ENCODE data around the gene ARPIN.
"Not testable (repeated sequence)": the region's sequence is repeated elsewhere in the genome, so short reads cannot be mapped to it uniquely, and the experiment has no call there.

ARPIN gene

GRCh38 chr15:89910891-89911626 is 1.7 kb downstream of the ARPIN start:
- DNase-seq (ENCODE audit: low spot score): no peak

DNA sequence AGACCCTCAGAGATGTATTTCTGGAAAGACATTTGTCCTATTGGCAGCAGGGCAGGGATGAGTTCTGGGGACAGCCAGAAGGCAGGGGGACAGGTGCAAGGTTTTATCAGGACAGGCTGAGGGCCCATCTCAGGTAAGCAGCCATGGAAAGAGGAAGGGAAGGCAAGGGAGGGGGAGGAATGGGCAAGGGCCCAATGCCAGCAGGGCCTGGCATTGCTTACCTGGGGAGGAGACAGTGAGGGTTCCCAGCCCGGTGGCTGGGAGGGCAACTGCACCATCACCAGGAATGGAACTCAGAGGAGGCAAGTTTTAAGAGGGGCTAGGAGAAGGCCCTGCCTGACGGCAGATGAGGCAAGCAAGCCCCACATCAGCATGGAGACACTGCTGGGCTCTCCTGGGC is 3.1 kb downstream of the ARPIN start:
- no peak for DNase-seq (ENCODE audit: low spot score)

DNA sequence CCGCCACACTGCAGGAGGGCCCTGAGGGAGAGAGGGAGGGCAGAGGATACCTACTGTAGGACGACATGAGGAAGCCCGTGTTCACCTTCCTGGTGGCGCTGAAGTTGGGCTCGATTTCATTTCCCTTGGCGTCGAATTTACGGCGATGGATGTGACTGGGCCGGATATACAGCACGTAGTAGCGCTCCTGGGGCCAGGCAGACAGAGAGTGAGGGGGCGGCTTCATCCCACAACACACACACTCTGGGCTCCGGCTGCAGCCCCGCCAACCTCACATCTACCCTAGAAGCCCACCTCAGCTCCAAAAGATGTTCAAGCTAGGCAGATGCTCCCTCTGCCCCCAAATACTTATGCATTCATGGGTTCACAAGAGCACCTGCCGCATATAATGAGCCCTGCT is 4.5 kb downstream of the ARPIN start:
- DNase-seq (ENCODE audit: low spot score): no peak

DNA sequence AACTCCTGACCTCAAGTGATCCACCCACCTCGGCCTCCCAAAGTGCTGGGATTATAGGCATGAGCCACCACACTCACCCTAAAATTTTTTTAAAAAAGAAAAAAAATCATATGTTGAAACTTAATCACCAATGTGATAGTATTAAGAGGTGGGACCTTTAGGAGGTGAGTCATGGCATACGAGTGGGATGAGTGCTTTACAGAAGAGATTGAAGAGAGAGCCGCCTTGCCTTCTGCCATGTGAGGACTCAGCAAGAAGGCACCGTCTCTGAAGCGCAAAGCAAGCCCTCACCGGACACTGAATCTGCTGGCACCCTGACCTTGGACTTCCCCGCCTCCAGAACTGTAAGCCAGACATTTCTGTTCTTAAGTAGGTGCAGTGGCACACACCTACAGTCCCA is 5.5 kb downstream of the ARPIN start:
- DNase-seq (ENCODE audit: low spot score): no peak

- DNase-seq (ENCODE audit: low spot score): no peak
These were observed 6.8 kb downstream of the ARPIN start for GRCh38 chr15:89905846-89906378.

DNA sequence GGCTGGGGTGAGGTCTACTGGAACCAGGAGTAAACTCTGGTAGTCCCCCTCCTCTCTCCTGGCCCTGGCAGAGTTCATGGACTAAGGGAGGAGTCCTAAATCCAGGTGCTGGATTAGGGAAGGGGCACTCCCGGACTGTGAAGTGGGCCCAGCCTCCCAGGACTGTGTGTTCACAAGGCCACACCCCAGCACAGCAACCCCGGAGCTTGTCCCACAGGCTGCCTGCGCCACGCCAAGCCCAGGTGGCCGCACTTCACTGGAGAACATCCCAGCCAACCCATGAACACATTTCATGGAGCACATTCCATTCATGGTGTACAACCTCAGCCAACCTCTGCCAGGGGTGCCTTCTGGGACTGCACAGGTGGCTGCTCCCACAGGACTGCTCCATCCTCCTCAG is 8.2 kb downstream of the ARPIN start:
- no peak for DNase-seq (ENCODE audit: low spot score)

- DNase-seq (ENCODE audit: low spot score): no peak
These were observed 9.0 kb downstream of the ARPIN start for GRCh38 chr15:89903858-89904130.

GRCh38 chr15:89903015-89903857 is 9.5 kb downstream of the ARPIN start:
- DNase-seq (ENCODE audit: low spot score): no peak

- DNase-seq (ENCODE audit: low spot score): no peak
These were observed 11.9 kb downstream of the ARPIN start for GRCh38 chr15:89900849-89901248.

GRCh38 chr15:89899951-89900567 is 12.7 kb downstream of the ARPIN start:
- DNase-seq (ENCODE audit: low spot score): no peak

- no peak for DNase-seq (ENCODE audit: low spot score)
These were observed 13.3 kb downstream of the ARPIN start for GRCh38 chr15:89899295-89899945.

GRCh38 chr15:89898614-89899294 is 14.0 kb downstream of the ARPIN start:
- DNase-seq (ENCODE audit: low spot score): peak; percentile 59

DNA sequence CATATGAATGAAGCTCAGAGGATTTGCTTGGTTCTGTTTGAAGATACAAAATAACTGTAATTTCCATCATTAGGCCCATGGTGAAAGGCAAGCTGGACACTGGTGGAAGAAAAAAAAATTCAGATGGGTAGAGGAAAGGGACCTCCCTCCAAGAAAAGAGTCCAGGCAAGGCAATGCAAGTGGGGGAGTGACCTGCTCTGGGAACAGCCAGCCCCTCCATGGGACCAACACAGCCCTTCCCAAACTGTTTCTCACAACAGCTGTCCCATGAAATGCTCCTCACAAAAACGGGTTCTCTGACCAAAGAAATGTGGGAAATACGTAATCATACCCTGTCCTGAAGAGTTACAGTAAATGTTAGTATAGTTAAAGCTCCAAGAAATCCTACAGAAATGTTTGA is 14.6 kb downstream of the ARPIN start:
- DNase-seq (ENCODE audit: low spot score): no peak

DNA sequence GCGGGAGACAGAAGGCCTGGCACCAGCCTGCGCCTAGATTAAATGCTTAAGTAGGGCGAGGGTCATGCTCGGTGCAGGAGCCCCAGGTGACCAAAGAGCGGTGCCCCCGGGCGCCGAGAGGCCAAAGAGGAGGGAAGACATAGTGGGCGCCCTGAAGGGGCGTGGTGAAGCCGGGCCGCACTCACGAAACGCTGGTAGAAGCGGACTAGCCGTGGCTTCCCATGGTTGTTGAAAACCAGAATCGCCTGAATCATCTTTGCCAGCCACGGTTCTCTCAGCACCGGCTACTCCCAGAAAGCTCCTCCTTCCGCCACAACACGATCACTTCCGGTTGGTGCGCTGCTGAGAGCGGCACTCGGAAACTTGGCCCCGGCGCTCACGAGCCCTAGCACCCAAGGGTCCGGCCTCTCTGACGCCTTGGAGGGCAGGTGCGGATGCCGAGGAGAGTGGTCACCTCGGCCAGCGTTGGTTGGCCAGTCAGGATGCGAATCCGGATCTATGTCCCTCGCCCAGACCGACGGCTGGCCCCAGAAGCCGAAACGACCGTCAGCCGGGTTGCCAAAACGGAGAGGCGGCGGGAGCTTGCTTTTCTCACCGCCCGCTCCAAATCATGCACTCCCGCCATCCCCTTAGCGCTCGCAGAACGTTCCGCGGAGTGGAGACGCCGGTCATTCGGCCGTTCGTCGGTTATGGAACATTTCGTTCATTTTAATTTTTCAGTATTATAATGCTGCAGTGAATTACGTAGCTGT is 18.9 kb downstream of the ARPIN start, which contains the start of gene AP3S2:
AP3S2 (minus strand) TSS at position 299 of the 752 bp plus-strand sequence; CDS start at position 254, 45 bp downstream.
- DNase-seq (ENCODE audit: low spot score): peak; percentile 93

- DNase-seq (ENCODE audit: low spot score): no peak
These were observed 19.7 kb downstream of the ARPIN start for GRCh38 chr15:89893027-89893426.

DNA sequence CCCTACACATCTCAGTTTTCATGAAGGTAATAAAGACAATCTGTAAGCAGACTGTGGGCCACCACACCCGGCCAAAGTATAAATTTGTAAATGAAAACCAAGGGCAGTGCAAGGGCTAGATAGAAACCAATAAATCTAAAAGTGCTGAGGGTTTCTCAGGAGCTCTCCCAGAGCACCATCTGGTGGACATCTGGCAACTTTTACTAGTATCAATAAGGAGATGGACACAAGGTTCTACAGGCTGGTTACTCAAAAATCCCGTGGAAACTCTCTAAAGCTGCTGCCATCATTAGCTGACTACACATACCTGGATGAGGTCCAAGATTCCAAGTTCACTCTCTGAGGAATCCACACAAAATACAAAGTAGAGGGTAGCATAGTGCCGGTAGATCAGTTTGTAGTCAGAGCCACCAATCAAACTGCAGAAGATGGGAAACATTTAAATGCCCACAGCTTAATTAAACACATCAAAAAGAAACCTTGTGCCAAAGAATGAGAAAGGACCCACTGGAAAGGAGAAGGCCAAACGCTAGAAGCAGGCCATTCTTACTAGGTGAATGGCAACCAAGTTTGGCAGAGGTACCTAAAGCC is 24.4 kb downstream of the ARPIN start:
- no peak for DNase-seq (ENCODE audit: low spot score)

GRCh38 chr15:89885611-89886010 is 27.1 kb downstream of the ARPIN start:
- DNase-seq (ENCODE audit: low spot score): no peak

DNA sequence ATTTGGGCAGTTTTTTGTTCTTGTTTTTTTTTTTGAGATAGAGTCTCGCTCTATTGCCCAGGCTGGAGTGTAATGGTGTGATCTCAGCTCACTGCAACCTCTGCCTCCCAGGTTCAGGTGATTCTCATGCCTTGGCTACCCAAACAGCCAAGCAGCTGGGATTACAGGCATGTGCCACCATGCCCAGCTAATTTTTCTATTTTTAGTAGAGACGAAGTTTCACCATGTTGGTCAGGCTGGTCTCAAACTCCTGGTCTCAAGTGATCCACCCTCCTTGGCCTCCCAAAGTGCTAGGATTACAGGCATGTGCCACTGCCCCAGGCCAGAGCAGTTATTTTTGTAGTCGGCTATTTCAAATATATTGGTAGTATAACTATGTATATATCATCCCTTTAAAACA is 27.6 kb downstream of the ARPIN start:
- not testable (repeated sequence) for DNase-seq (ENCODE audit: low spot score)

DNA sequence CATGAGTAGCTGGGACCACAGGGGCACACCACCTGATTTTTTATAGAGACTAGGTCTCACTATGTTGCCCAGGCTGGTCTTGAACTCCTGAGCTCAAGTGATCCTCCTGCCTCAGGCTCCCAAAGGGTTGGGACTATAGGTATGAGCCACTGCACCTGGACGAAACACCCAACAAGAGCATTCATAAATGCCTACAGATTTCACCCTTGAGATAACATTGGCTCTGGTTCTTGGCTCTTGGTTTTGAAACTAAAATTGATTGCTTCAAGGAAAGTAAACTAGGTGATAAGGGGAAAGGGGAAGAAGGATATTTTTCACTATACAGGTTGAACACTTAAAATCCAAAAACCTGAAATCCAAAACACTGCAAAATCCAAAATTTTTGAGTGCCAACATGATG is 29.2 kb downstream of the ARPIN start:
- no peak for DNase-seq (ENCODE audit: low spot score)

DNA sequence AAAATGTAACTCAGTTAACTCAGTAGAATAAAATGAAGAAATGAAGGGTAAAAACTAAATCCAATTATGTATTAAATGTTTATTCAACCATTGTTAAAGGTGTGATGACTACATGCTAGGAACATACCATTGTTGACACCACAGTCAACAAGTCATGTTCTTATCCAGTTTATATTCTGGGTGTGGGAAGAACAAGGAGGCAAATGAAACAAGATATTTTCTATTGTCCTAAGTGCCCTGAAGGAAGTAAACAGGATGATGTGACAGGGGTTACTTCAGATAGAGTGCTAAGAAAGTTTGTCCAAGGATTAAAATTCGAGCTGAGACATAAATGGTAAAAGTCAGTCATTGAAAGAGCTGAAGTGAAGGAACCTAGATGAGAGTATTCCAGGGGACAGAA is 32.0 kb downstream of the ARPIN start:
- DNase-seq (ENCODE audit: low spot score): no peak

DNA sequence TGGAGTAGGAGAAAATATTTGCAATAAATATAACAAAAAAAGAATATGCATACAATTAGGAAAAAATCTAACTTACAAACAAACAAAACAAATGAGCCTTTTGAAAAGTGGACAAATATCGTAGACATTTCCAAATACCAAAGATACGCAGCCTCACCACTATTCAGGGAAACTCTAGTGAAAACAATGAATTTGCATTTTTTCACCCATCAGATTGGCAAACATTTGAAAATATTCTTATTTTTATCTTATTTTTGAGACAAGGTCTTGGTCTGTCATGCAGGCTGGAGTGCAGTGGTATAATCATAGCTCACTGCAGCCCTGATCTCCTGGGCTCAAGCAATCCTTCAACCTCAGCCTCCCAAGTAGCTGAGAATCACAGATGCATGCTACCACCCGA is 34.4 kb downstream of the ARPIN start:
- DNase-seq (ENCODE audit: low spot score): no peak

Measured in ecto neural progenitor cell (in vitro differentiated cells).